SK-N-SH (cell line): ENCODE measurements around the gene CALN1. TPM values are rescaled to one million over a fixed set of nuclear protein-coding genes. Genes with fewer than 3 reads are reported as not detected.
A peak's percentile ranks its signal among the peaks of the same experiment; 100 is the strongest.

ENCODE experiments used
- CTCF ChIA-PET: fragments of 300-600, 350-600 bp; formaldehyde crosslinking; extraction: SDS; loops from one replicate; lab custom pipeline; 2021; lab: Yijun Ruan, JAX
- POLR2A ChIA-PET: fragments of 350-600 bp; sonication (Branson Sonifier 250); formaldehyde crosslinking; extraction: SDS; loops from one replicate; lab custom pipeline; 2020; ENCODE audit warnings: antibody characterized with exemption, inconsistent platforms; lab: Yijun Ruan, JAX
- DNase-seq: peaks from one replicate; pipeline ENCODE4 v3.0.0; 2012
- H2AFZ ChIP-seq: fragments of 200-600 bp; sonication (generic); 2 replicates; pipeline ENCODE4 v1.8.1; 2016; ENCODE audit warnings: antibody characterized with exemption, mild to moderate bottlenecking, low read depth
- H3F3A ChIP-seq: fragments of 200-600 bp; sonication (generic); replicated peaks from 2 replicates; pipeline ENCODE3; 2016; ENCODE audit warnings: antibody characterized with exemption, mild to moderate bottlenecking; ENCODE audit not compliant: insufficient read depth
- H3K27ac ChIP-seq, 2 experiments: fragments of 200-500 bp in 1 of 2; fragments of 200-600 bp in 1 of 2; sonication (Bioruptor generic) in 1 of 2; sonication (generic), shearing (Covaris generic) in 1 of 2; 2 replicates each; pipeline versions ENCODE4 v1.5.1 to v1.6.1; 2014 to 2016; ENCODE audit warnings: low read depth in 2 of 2, inconsistent platforms in 1 of 2, low read length in 1 of 2, mild to moderate bottlenecking in 1 of 2, mixed read lengths in 1 of 2
- H3K27me3 ChIP-seq: fragments of 200-600 bp; sonication (generic), shearing (Covaris generic); 2 replicates; pipeline ENCODE4 v1.6.1; 2016; ENCODE audit warnings: mixed run types; ENCODE audit not compliant: insufficient read depth
- H3K36me3 ChIP-seq, 2 experiments: fragments of 200-500 bp in 1 of 2; fragments of 200-600 bp in 1 of 2; sonication (Bioruptor generic) in 1 of 2; sonication (generic) in 1 of 2; replicated peaks in 1 of 2; 2 replicates each; pipeline versions ENCODE3 to v1.5.1; 2014 to 2016; ENCODE audit warnings: low read length in 1 of 2, mild to moderate bottlenecking in 1 of 2; ENCODE audit not compliant: insufficient read depth in 2 of 2, control insufficient read depth in 1 of 2
- H3K4me1 ChIP-seq, 2 experiments: fragments of 200-500 bp in 1 of 2; fragments of 200-600 bp in 1 of 2; sonication (Bioruptor generic) in 1 of 2; sonication (generic), shearing (Covaris generic) in 1 of 2; 2 replicates each; pipeline versions ENCODE4 v1.5.1 to v1.6.1; 2014 to 2016; ENCODE audit warnings: low read depth in 1 of 2, low read length in 1 of 2, mixed run types in 1 of 2; ENCODE audit not compliant: insufficient read depth in 2 of 2, control insufficient read depth in 1 of 2
- H3K4me2 ChIP-seq: fragments of 200-600 bp; sonication (generic), shearing (Covaris generic); 2 replicates; pipeline ENCODE4 v1.6.1; 2017; ENCODE audit warnings: mixed run types
- H3K4me3 ChIP-seq, 2 experiments: fragments of 200-500 bp in 1 of 2; fragments of 200-600 bp in 1 of 2; sonication (Bioruptor generic) in 1 of 2; sonication (generic), shearing (Covaris generic) in 1 of 2; 2 replicates each; pipeline versions ENCODE4 v1.5.1 to v1.8.1; 2014 to 2016; ENCODE audit warnings: low read depth in 2 of 2, inconsistent platforms in 1 of 2, low read length in 1 of 2, mild to moderate bottlenecking in 1 of 2, mixed read lengths in 1 of 2, moderate library complexity in 1 of 2
- H3K79me2 ChIP-seq: fragments of 200-600 bp; sonication (generic); 2 replicates; pipeline ENCODE4 v1.8.1; 2017; ENCODE audit warnings: mild to moderate bottlenecking; ENCODE audit not compliant: insufficient read depth
- H3K9ac ChIP-seq: fragments of 200-600 bp; sonication (generic); 2 replicates; pipeline ENCODE4 v1.6.1; 2017; ENCODE audit warnings: mixed run types
- H3K9me2 ChIP-seq: fragments of 200-600 bp; sonication (generic); 2 replicates; pipeline ENCODE4 v1.6.1; 2017; ENCODE audit warnings: mixed run types
- H3K9me3 ChIP-seq: fragments of 200-600 bp; sonication (generic); 2 replicates; pipeline ENCODE4 v1.6.1; 2017; ENCODE audit warnings: mixed run types, mild to moderate bottlenecking, moderate library complexity
- H4K20me1 ChIP-seq: fragments of 200-600 bp; sonication (generic); 2 replicates; pipeline ENCODE4 v1.6.1; 2017; ENCODE audit warnings: mild to moderate bottlenecking, mixed run types; ENCODE audit not compliant: insufficient read depth
- ELF1 ChIP-seq: IDR thresholded peaks from 2 replicates; pipeline ENCODE4 v1.4.0; 2012
- EP300 ChIP-seq, 2 experiments: IDR thresholded peaks; 2 replicates each; pipeline versions ENCODE4 v1.4.0 to v1.6.1; 2012; ENCODE audit warnings: borderline replicate concordance in 1 of 2, low read depth in 1 of 2, low read length in 1 of 2
- EZH2phosphoT487 ChIP-seq: fragments of 200-600 bp; sonication (generic); IDR thresholded peaks from 2 replicates; pipeline ENCODE4 v1.6.1; 2017; ENCODE audit warnings: low read depth, mixed run types, mild to moderate bottlenecking, antibody characterized with exemption, moderate library complexity, borderline replicate concordance
- JUND ChIP-seq: IDR thresholded peaks from 2 replicates; pipeline ENCODE4 v1.4.0; 2012
- MEF2A ChIP-seq: IDR thresholded peaks from 2 replicates; pipeline ENCODE4 v1.4.0; 2012; ENCODE audit warnings: low read depth, borderline replicate concordance
- NFIC ChIP-seq: IDR thresholded peaks from 2 replicates; pipeline ENCODE4 v1.4.0; 2012; ENCODE audit warnings: borderline replicate concordance
- NRF1 ChIP-seq: IDR thresholded peaks from 2 replicates; pipeline ENCODE4 v1.6.1; 2012; ENCODE audit warnings: low read depth, mild to moderate bottlenecking, low read length
- POLR2AphosphoS5 ChIP-seq: IDR thresholded peaks from 2 replicates; pipeline ENCODE4 v1.6.1; 2012; ENCODE audit warnings: low read depth, low read length
- RAD21 ChIP-seq: IDR thresholded peaks from 2 replicates; pipeline ENCODE4 v1.6.1; 2012; ENCODE audit warnings: mild to moderate bottlenecking, low read length
- RFX5 ChIP-seq: IDR thresholded peaks from 2 replicates; pipeline ENCODE4 v1.6.1; 2012; ENCODE audit warnings: mild to moderate bottlenecking, improper control_type of control experiment, low read length
- RXRA ChIP-seq: IDR thresholded peaks from 2 replicates; pipeline ENCODE4 v1.4.0; 2012; ENCODE audit warnings: low read depth, mild to moderate bottlenecking, borderline replicate concordance
- SIN3A ChIP-seq: IDR thresholded peaks from 2 replicates; pipeline ENCODE4 v1.6.1; 2012; ENCODE audit warnings: low read depth, mild to moderate bottlenecking, low read length, moderate library complexity, borderline replicate concordance
- SMC3 ChIP-seq: IDR thresholded peaks from 2 replicates; pipeline ENCODE4 v1.6.1; 2012; ENCODE audit warnings: low read depth, low read length, improper control_type of control experiment
- WGBS: methylation state at CpG from one replicate; pipeline ENCODE4 v1.1.6; 2017; ENCODE audit warnings: low lambda C conversion rate; 5-methylcytosine and 5-hydroxymethylcytosine counted together
- polyA plus RNA-seq, 3 experiments: library from polyadenylated mRNA; depleted of rRNA; stranded (reverse); fragments of >200 nt; gene quantifications; 2 replicates each; pipeline ENCODE4 v1.2.3, GENCODE V29; 2012
- TF ChIP-seq, protein P1 (sequence below): fragments of 200-600 bp; sonication (generic); IDR thresholded peaks from 2 replicates; pipeline ENCODE4 v1.6.1; 2017; ENCODE audit warnings: antibody characterized with exemption, mild to moderate bottlenecking, moderate library complexity
- TF ChIP-seq, protein P2 (sequence below): fragments of 150-350 bp; IDR thresholded peaks from 2 replicates; pipeline ENCODE4 v1.6.1; 2016; ENCODE audit warnings: mild to moderate bottlenecking, low read depth, low read length

Gene CALN1
- polyA plus RNA-seq, 1 of the 3 experiments (the other 2 are of a cell fraction), result not detected

DNA sequence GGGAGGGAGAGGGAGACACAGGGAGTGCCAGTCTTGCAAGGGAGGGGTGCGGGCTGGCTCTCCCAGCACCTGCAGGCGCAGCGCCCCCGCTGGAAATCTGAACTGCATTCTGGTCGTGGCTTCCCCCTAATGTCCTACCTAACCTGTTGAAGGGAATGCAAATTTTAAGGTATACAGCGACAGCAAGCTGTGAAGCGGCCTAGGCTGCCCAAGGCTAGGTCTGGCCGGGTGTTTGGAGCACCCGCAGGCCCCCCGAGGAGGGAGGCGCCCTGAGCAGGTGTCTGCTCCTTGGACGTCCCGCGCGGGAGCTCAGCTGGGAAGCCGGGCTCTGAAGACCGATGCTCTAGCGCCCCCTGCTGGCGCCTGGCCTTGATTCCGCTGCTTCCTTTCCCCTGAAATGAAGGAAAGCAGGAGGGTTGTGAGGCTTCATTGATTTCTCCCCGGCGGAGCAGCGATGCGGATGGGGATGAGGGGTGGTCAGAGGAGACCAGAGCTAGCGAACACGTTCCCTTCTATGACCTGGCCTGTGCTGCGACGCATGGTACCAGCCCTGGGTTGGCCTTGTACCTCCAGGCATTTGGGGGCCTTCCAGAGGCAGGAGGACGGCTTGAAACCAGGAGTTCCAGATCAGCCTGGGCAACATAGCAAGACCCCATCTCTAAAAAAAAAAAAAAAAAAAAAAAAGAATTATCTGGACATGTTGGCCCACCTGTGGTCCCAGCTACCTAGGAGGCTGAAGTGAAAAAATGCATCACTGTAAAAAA, 678.8 kb downstream of the CALN1 start:
- Histone ChIP-seq H3K79me2 (no peaks in the 10 kb centered on the region), H3K36me3 (no peaks in the 10 kb centered on the region), H3K27me3 (no peaks in the 10 kb centered on the region), H3K9ac (no peak overlapping the region), H3K4me3 (peak overlapping the region in 1 of 2 experiments; percentile 27; a peak in 1 of 4 replicates), H3K9me2 (no peaks in the 10 kb centered on the region), H3K9me3 (no peaks in the 10 kb centered on the region), H3K4me2 (no peak overlapping the region), H4K20me1 (no peaks in the 10 kb centered on the region), H2AFZ (no peak overlapping the region), H3F3A (no peaks in the 10 kb centered on the region), H3K27ac (no peak overlapping the region), H3K4me1 (no peaks in the 10 kb centered on the region; a peak in 1 of 4 replicates)
- POLR2A ChIA-PET, result no interaction called here
- DNase-seq, result peak; percentile 89
- CTCF ChIA-PET, result interaction anchor here (0.6 to 6.3 kb wide), 41 partner anchors 9 to 1554 kb away, joined by 3 to 141 read pairs (median 4); no protein-coding TSS in a partner anchor
- 5% methylated on average over 29 of the region's 29 CpGs for WGBS
- TF ChIP-seq MEF2A (no peak), ELF1 (no peak), NRF1 (no peak), SIN3A (no peak), SMC3 (peak; percentile 80), NFIC (no peak), RAD21 (peak; percentile 84)
- TF ChIP-seq, protein P1, sequence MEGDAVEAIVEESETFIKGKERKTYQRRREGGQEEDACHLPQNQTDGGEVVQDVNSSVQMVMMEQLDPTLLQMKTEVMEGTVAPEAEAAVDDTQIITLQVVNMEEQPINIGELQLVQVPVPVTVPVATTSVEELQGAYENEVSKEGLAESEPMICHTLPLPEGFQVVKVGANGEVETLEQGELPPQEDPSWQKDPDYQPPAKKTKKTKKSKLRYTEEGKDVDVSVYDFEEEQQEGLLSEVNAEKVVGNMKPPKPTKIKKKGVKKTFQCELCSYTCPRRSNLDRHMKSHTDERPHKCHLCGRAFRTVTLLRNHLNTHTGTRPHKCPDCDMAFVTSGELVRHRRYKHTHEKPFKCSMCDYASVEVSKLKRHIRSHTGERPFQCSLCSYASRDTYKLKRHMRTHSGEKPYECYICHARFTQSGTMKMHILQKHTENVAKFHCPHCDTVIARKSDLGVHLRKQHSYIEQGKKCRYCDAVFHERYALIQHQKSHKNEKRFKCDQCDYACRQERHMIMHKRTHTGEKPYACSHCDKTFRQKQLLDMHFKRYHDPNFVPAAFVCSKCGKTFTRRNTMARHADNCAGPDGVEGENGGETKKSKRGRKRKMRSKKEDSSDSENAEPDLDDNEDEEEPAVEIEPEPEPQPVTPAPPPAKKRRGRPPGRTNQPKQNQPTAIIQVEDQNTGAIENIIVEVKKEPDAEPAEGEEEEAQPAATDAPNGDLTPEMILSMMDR, result peak; percentile 92

DNA sequence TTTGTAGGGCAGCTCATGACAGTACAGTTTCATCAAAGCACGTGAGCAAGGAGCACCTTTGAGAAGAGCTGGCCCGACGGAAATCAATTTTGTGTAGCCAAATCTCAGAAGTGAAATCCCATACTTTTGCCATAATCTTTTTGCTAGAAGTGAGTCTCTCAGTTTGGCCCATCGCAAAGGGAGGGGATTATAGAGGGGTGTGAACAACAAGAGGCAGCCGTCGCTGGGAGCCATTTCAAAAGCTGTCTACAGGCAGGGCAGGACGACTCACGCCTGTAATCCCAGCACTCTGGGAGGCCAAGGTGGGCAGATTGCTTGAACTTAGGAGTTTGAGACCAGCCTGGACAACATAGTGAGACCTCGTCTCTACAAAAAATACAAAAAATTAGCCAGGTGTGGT, 680.4 kb downstream of the CALN1 start:
- no peak overlapping the region for H3K4me3 ChIP-seq
- ChIA-PET POLR2A (no interaction called here), CTCF (interaction anchor here (1.3 to 1.8 kb wide), 4 partner anchors 868 to 902 kb away, joined by 3 to 12 read pairs (median 8); no protein-coding TSS in a partner anchor)

More for the DNA sequence above, 680.4 kb downstream of the CALN1 start:
- Histone ChIP-seq H3K27ac (no peak overlapping the region), H4K20me1 (no peaks in the 10 kb centered on the region), H3K79me2 (no peaks in the 10 kb centered on the region), H3K9me3 (no peaks in the 10 kb centered on the region), H3K27me3 (no peaks in the 10 kb centered on the region), H2AFZ (no peak overlapping the region), H3K4me1 (no peaks in the 10 kb centered on the region; a peak in 1 of 4 replicates), H3F3A (no peaks in the 10 kb centered on the region), H3K4me2 (no peak overlapping the region), H3K9ac (no peak overlapping the region), H3K9me2 (no peaks in the 10 kb centered on the region), H3K36me3 (no peaks in the 10 kb centered on the region)
- 45% methylated on average over 9 of the region's 9 CpGs for WGBS
- TF ChIP-seq ELF1 (no peak), NFIC (no peak), RFX5 (no peak), MEF2A (no peak), RXRA (no peak), POLR2AphosphoS5 (no peak), EP300 (IDR thresholded peaks at IDR 0.05; ENCODE audit: borderline replicate concordance in 1 of 2, low read depth in 1 of 2, low read length in 1 of 2) (no peak), JUND (no peak), SMC3 (no peak), SIN3A (no peak), EZH2phosphoT487 (no peak)
- TF ChIP-seq, protein P2, sequence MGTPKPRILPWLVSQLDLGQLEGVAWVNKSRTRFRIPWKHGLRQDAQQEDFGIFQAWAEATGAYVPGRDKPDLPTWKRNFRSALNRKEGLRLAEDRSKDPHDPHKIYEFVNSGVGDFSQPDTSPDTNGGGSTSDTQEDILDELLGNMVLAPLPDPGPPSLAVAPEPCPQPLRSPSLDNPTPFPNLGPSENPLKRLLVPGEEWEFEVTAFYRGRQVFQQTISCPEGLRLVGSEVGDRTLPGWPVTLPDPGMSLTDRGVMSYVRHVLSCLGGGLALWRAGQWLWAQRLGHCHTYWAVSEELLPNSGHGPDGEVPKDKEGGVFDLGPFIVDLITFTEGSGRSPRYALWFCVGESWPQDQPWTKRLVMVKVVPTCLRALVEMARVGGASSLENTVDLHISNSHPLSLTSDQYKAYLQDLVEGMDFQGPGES, result no peak
- DNase-seq, result no peak
